GM12873 (cell line): ENCODE measurements around the gene PIEZO1.

Source experiments
- TF ChIP-seq, protein P1 (sequence below): IDR thresholded peaks from 2 replicates; pipeline ENCODE4 v1.5.1; 2012; ENCODE audit warnings: low read depth, mild to moderate bottlenecking, moderate library complexity, low read length, control low read depth; ENCODE audit not compliant: insufficient read depth; ENCODE audit errors: missing control alignments

The PIEZO1 gene

GRCh38 chr16:88747588-88748301, 37.3 kb downstream of the PIEZO1 start:
- TF ChIP-seq, protein P1, sequence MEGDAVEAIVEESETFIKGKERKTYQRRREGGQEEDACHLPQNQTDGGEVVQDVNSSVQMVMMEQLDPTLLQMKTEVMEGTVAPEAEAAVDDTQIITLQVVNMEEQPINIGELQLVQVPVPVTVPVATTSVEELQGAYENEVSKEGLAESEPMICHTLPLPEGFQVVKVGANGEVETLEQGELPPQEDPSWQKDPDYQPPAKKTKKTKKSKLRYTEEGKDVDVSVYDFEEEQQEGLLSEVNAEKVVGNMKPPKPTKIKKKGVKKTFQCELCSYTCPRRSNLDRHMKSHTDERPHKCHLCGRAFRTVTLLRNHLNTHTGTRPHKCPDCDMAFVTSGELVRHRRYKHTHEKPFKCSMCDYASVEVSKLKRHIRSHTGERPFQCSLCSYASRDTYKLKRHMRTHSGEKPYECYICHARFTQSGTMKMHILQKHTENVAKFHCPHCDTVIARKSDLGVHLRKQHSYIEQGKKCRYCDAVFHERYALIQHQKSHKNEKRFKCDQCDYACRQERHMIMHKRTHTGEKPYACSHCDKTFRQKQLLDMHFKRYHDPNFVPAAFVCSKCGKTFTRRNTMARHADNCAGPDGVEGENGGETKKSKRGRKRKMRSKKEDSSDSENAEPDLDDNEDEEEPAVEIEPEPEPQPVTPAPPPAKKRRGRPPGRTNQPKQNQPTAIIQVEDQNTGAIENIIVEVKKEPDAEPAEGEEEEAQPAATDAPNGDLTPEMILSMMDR = peak; percentile 59

DNA sequence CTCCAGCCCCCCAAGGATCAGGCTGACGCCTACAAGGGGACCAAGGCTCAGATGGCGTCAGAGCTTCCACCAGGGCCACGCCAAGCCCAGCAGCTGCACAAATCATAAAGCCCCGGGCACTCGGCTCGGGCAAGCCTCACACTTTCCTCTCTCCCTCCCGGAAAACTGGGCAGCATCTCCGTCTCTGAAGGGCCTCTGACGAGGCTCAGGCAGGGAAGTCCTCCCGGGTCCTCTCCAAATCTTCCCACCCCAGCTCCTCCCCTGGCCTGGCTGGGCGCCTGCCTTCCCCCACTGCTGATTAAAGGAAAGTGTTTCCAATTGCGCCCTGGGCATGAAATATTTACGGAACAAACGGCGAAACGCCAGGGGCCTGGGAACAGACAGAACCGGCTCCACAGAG, 38.5 kb downstream of the PIEZO1 start:
- TF ChIP-seq, protein P1 = no peak

DNA sequence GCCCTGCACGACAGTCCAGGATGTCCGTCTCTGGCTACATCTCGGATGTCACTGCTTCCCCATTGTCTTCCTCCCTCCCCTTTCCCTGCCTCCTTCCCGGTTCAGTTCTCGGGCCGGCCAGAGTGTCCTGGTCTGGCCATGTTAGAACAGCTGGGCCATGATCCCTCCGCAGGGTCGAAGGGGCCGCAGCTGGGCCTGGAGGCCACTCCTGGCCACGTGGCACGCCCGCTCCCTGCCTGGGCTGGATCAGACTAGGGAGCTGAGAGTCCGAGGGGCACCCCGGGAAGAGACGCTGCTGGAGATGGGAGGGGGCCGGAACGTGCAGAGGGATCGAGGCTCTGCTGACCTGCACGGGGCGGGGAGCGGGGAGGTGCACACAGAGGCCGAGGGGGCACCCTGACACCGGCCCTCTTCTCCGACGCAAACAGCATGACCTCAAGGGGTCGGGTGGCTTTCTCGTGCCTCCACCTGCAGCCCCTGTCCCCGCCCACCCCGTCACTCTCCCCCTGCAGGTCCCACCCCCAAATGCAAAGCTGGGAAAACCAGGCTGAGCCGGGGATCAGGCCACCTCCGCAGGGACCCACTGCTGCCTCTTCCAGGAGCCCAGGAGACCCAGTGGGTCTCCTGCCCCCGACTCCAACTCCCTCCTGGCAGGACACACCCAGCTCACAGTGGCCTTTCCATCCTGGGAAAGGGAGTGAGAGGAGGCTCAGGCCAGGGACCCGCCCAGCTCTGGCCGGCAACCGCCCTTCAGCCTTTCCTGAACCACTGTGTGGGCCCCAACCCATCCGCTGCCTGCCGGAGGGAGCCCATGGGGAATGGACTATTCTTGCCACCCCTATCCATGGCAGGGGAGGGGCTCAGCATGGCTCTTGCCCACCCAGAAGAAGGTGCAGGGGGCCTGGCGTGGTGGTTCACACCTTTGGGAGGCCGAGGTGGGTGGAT, 40.2 kb downstream of the PIEZO1 start:
- TF ChIP-seq, protein P1 = no peak

DNA sequence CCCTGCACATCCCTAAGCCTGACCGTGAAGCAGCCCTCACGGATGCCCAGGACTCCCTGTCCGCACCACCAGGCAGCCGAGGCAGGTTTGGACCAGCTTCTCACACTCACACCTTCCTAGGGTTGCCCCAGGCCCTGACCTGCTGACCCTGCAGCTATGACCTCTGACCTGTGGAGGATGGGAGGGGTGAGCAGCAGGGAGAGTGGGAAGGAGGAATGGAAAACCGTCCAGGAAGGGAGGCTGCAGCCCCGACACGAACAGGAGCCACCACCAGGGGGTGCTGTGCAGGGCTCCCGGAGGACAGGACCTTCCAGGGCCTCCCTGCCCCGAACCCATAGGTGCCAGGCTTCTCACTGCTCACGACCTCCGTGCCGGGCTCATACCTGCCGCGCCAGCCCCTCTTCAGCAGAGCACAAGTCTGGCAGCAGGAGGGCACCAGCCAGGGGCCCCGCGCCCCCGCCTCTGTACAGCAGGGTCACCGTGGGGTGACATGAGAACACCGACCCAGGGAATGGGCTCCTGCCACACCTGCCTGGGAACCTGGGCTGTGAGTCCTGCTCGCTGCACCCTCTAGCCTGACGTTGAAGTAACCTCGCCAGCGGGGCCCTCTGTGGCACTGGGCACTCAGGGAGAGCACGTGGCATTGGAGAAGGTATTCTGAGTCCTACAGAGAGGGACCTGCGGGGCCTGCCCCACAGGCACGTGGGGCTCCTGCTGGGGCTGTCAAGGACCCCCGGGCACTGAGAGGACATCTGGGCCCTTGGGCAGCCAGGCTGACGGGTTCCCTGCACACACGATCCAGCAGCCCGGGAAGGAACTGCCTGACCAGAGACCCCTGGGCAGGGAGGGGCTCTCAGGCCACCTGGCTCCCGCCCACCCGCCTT, 41.1 kb downstream of the PIEZO1 start:
- TF ChIP-seq, protein P1 = peak; percentile 93

- TF ChIP-seq, protein P1 = no peak
Measured at GRCh38 chr16:88742896-88743605, 42.0 kb downstream of the PIEZO1 start.

- TF ChIP-seq, protein P1 = no peak
Measured at GRCh38 chr16:88741368-88741767, 43.7 kb downstream of the PIEZO1 start.
